8988T (cell line): ENCODE results near the gene NGEF.
A peak's percentile ranks its signal among the peaks of the same experiment; 100 is the strongest.

ENCODE experiments used
- DNase-seq: peaks from one replicate; pipeline ENCODE4 v3.0.0; 2011

NGEF gene

DNA sequence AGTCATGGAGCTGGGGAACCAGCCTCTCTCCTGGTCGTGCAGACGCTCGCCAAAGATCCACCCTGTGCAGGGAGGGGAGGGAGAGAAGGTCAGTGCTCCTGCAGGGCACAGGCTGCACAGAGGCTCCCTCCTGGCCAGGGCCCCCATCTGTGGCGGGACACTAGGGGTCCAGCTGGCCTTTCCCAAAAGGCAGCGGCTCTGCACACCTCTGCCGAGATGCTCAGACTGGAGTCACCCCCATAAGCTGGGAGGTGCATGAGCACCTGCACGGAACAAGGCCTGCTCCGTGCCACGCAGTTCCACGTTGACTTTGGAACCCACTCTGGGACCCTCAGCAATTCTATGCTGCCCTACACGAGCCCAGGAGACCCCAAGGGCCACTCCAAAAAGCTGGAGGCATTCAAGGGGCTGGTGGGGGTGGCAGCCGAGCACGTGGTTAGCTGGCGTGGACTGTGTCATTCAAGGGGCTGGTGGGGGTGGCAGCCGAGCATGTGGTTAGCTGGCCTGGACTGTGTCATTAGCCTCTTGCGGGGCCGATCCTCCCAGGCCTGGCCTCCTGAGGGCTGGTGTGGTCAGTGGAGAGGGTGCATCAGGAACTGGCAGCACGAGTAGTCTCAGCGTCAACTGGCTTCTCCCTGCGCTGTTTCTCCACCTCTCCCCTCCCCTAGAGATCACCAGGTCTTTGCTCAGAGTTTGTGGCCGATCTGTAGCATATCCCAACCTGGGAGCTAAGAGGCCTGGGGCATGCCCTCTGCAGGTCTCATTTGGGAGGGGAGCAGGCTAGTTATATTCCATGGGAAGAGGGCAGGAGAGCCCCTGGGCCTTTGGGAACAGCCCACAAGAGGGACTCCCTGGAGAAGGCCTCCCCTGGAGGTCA, 133.2 kb downstream of the NGEF start:
- peak; percentile 25 for DNase-seq

DNA sequence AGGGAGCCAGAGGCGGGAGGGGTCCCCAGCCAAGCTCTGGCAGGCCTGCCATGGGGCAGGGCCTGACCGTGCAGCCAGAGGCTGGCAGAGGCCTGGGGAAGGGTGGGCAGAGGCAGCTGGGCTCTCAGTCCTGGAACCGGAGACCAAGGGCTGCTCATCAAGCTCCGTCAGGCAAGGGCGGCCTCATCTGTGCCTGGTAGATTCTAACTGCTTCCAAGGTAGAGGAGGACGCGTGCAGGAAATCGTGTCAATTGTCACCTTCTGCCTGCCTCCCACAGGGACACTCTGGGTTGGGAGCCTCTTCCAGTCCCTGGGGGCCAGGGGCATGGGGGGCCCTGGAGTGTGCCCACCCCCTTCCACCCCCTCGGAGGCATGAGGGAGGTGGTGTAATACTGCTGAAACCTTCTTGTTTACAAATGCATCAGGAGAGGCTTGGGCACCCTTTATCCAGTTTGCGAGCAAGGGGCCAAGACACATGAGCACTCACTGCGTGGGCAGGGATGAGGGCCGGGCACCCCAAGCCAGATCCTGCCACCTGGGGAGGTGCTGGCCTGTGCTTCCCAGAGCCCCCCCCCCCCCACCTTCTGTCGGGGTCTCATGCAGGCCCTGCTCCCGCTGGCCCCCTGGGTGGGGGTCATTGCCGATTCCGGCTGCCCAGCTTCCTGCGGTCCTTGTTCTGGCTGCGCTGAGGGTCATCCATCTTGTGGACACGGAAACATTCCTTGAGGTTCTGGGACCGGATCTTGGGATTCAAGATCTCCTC, 134.0 kb downstream of the NGEF start:
- peak; percentile 18 for DNase-seq

DNA sequence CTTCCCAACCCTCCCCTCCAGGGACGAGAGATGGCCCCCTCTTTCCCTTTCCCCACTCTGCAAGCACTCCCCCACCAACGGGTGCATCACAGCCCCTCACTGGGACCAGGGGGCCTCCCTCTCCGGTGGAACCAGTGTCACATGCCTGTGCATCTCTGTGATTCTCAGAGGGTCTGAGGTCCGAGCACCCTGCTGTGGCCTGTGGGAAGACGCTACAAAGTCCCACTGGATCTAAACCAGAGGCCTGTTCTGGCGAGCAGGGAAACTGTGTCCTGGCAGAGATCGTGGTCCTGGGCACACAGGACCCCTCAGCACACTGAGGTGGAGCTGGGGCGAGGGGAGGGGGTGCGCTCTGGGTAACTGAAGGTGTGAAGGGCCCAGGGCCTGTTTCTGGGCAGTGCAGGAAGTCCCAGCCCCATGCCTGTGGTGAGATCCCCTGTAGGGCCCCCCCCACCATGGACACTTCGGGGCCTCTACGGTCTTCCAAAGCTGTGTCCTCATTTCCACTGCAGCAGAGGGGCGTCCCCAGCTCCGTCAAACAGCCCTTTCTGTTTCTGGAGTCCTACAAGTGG, 135.0 kb downstream of the NGEF start:
- DNase-seq: peak; percentile 11

DNA sequence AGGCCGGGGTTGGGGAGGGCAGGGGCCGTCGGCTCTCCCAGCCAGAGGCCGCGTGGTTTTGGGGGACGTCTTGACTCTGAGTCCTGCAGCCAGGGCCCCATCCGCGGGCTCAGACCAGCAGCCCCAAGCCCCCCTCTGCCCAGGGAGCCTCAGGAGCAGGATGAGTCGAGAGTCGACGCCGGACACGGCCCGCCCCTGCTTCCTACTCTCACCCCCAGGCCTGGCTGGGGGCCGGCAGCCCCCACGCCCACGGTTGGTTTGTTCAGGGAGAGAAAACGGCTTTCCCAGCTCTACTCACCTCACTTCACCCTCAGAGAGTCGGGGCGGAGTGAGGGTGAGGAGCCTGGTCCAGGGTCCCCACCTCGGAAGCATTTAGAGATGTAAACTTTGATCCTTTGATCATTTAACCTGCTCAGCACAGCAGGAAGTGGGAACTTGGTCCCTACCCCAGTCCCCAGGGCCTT, 136.0 kb downstream of the NGEF start:
- no peak for DNase-seq

DNA sequence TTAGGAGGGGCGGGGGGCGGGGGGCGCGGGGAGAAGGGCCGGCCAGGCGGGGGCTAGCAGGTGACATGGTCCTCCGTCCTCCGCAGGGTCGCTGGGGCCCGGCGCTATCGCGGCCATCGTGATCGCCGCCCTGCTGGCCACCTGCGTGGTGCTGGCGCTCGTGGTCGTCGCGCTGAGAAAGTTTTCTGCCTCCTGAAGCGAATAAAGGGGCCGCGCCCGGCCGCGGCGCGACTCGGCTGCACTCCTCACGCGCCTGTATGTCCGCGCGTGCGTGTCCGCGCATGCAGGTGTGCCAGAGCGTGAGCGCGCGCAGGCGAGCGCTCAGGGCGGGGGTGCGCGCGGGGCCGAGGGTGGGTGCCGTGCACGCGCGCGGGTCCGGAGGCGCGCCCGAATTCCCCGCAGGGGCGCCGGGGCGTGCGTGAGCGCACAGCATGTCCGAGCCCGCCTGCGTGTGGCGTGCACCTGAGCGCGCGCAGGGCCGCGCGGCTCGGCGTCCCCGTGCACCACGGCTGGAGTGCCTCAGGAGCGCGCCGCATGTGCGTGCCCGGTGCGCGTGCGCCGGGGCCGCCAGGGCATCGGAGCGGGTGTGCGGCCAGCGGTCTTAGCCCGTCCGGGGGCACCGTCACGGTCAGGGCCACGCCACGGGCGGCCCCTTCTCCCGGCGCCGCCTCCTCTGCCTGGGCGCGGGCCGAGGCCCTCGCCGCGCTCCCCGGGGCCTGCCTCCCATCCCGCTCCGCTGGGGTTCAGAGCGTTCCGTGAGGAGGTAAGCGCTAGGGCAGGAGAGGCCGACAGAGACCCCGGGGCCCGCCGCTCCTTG, 136.7 kb downstream of the NGEF start:
- DNase-seq: peak; percentile 86

DNA sequence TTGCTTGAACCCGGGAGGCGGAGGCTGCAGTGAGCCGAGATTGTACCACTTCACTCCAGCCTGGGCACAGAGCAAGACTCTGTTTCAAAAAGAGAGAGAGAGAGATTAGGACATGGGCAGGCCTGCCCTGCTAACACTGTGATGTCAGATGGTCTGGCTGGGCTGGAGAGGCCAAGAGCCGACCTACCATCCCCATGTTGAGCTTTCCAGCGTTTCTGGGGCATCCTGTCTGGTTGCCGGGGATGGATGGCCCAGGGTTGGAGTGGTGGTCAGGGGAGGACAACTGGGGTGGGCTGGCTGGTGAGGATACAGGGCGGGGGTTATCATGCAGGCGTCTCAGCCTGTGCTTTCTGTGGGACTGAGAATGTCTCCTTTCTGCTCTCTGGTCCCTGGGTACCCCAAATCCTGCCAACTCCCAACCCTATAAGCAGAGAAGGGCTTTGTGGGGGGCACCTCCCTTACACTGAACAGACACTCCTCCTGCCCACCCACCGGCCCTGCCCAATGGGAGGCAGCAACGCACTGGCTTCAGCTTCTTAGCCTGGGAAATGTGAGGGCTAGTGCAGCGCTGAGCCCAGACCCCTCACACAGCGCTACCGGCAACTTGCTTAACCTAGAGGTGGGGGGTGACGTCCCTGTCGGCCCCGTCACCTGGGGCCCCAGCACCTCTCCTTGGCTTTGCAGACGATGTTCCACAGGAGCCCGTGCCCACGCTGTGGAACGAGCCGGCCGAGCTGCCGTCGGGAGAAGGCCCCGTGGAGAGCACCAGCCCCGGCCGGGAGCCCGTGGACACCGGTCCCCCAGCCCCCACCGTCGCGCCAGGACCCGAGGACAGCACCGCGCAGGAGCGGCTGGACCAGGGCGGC, 137.6 kb downstream of the NGEF start:
- DNase-seq: peak; percentile 65

DNA sequence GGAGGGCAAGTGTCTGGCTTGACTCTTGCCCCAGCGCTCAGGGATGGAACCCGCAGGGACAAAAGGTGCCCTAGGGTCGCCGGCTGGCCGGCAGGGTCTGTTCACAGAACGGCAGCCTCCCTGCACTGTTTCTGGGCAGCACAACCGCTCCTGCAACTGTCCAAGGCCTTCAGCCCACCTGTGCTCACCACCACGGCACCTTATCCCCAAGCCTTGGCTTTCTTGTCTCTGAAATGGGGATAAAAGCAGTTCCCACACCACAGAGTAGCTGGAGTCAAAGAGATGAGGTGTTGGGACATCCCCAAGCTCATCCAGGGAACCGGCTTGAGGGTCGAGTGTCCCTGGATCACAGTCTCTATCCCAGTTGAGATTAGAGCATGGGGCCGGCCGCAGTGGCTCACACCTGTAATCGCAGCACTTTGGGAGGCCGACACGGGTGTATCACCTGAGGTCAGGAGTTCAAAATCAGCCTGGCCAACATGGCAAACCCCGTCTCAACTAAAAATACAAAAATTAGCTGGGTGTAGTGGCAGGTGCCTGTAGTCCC, 138.3 kb downstream of the NGEF start:
- no peak for DNase-seq

DNA sequence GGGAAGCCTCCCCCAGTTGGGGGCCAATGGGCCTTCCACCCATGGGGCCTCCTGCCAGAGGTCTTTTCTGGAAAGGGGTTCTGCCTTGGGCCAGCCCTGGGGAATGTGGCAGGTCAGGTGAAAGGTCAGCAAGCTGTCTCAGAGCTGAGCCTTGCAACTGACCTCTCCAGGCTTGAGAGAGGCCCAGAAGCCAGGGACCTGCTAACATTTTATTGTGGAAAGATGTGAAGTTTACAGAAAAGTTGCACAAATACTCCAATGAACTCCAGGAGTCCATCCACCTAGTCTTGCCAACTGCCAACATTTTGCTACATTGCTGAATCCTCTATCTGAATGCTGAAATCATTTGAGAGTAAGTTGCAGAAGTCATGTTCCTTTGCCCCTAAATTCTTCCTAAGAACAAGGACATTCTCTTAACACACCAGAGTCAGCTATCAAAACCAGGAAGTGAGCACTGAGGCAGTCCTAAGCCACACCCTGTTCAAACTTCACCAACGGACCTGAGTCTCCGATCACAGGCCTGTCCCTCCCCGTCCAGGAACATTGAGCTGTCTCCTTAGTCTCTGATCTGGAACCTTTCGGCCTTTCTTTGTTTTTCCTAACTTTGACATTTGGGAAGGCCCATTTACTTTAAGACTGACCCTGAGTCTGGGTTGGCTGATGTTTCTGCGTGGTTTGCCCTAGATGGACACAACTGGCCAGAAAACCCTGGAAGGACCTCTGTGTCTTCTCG, 139.0 kb downstream of the NGEF start:
- no peak for DNase-seq

DNA sequence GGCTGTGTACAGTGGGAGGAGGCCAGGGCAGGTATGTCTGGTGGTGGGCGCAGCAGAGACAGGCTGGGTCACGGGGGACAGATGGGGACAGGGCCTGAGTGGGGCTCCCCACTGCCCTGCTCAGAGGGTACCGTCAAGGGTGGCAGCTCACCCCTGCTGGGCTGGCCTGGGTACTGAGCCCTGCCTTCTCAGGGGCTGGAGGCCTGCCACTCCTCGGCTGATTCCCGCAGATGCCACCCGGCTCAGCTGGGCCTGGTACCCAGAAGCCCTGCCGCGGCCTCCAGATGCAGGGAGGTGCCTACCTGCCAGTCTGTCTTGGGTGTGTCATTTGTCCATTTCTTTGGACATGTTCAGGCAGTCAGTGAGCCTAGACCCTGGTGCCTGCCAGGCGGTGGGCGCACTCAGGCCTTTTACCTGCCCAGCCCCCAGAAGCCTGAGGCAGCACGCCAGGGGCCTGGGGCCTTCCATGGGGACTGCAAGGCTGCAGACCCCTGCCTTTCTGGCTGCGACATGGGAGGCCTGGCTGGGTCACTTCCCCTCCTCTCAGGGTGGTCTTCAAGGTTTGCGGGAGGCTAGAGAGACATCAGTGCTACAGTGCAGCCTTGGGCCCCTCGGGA, 139.7 kb downstream of the NGEF start:
- DNase-seq: no peak

DNA sequence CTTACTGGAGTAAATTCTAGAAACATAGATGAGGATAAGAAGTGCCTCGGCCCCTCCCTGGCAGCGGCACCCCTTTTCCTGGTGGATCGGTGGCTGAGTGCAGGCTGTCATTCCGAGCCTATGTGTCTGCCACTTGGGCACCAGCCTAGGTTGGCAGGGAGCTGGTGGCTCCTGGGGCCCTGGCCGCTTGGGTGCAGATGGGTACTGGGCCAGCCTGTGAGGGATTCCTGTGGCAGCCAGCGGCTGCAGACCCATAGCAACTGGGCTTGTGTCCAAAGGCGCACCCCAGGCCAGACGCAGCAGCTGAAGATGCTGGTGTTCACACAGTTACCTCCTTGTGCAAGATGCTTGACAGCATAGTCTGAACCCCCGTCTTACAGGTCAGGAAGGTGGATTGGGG, 140.2 kb downstream of the NGEF start:
- DNase-seq: no peak

DNA sequence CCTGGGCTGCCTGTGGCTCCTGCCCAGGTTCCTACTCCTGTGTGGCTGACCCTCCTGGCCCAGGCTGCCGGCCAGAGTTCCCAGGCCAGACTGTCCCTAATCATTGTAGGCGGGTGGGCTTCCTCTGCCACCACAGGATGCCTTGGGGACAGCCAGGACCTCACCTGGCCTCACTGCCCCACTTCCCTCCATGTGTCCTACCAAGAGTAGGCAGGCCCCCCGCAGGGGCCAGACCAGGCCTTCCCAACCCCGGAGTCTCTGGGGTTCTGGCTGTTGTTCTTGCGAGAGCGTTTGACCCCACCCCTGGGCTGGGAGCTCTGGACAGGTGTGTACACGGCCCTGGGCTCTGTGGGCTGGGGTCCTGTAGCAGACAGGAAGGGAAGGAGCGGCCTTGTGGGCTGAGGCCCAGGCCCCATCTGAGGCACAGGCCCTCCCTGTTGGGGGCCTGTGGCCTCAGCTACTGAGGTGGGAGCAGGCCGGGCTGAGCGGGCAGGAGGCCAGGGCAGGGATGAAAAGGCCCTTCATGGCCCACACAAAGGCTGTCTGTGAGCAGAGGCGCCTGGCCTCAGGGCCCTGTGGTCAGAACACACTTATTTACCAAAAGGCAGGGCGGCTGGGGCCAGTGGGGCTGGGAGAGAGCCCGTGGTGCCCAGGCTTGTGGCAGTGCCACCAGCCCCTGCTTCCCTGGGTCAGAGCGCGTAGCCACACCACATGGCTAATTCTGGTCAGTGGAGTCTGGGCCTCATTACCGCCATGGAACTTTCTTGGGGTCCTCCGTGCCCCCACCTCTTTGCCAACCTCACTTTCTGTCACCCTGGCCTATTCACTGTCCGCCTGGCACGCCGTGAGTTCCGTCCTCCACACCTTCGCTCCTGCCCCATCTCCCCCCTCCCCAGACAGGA, 141.0 kb downstream of the NGEF start:
- no peak for DNase-seq

DNA sequence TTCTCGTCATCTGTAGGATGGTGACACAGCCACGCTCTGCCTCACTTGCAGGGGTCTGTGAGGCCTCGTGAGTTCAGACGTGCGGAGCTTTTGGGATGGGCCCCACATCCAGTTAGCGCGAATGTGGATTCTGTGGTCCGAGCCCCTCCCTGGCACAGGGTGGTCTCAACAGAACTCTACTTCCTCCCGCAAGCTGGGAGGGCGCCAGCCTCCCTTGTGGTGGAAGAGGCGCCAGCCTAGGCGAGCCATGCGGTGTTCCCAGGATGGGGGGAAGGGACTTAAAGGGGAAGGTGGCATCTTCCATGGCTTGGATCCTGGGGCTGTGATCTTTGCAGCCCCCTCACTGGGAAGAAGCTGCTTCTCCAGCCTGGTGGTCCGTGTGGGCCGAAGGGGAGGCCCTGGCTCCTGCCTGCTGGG, 141.6 kb downstream of the NGEF start:
- DNase-seq: no peak

DNA sequence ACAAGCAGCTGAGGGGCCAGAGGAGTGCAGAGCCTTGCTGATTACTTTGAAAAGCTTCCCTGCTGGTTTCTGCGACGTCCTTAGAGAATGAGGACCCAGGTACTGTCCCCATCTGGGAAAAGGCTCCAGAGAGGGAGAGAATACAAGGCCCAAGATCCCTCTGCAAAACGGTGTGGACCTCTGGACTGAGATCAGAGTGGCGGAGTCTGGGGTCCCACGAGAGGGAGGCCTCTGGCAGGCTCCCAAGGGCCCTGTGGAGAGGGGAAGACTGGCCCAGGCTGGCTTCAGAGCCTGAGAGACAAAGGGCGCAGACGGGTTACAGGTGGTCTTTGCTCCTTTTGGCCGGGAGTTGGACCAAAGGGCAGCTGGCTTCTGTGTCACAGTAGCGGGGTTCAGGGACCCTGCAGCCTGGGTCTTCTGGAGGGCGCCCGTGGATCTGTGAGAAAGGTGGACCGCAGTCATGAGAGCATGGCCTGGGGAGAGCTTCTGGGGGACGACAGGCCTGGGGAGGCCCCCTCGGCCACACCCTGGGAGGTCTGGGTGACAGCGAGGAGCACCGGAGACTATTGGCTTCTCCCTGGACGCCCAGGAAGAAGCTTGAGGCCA, 142.2 kb downstream of the NGEF start:
- no peak for DNase-seq

DNA sequence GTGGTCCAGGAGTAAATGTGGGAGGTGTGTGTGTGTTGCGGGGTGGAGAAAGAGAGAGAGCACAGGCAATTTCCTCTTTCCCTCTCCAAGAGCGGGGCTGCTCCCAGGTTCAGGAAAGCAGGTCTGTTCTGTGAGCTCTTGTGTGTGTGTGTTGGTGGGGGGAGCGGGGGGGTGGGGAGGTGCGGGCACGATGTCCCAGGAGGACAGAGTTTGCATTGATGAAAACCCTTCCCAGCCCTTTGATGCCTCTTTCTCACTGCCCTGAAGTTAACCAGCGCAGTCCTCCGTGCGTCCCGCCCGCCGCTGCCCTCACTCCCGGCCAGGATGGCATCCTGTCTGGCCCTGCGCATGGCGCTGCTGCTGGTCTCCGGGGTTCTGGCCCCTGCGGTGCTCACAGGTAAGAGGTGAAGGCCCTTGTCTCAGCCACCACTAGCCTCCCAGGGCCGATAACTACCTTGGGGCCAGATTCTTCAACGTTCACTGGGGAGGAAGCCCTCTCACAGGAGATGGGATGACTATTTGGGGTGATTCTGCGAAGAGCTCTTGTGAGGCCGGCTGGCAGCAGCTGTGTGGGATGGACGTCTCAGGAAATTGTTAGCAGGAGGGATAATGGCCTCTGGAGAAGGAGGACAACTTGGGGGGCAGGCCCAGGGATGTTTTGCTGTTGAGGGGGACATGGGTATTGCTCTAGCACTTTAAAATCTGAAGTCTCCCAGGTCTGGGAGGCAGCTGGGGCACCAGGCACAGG, 142.9 kb downstream of the NGEF start, which contains the start of gene SNORC:
Gene SNORC, plus strand, starts transcription at position 247 of the 748 bp plus-strand sequence. Its CDS starts 78 bp downstream, at position 325.
- DNase-seq: no peak

DNA sequence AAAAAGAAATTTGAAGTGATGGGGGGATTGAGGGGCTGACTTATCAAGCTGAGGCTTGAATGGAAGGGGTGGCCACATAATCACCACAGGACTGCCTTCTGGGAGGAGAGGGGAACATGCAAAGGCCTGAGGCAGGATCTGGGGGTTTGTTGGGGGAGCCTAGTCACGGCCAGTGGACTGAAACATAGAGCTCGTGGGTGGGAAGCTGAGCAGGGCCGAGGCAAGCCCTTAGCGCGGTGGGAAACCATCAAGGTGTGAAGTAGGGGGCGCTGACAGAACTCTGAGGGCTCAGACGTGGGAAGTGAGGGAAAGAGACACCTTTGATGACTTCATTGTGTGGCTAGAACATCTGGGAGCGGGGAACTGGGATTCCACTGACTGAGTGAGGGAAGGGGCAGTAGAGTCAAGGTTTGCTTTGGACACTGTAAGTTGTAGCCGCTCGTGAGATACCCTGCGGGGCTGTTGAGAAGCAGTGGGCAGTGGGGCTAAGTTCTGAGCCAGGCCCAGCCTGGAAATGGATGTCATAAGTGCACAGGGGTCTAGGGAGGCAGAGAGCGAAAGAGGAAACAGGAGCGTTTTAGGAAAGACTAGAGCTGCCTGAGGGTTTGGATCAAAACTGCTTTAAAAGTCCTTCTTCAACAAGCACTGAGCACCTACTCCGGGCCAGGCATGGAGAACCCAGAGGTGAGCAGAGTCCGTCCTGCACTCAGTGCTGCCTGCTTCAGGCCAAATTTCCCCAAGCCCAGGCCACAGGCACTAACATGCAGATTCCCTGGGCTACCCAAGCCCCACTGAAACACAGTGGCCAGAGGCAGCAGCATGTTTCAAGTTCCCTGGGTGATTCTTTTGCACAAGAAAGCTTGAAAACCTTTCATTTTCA, 143.7 kb downstream of the NGEF start:
- DNase-seq: no peak

DNA sequence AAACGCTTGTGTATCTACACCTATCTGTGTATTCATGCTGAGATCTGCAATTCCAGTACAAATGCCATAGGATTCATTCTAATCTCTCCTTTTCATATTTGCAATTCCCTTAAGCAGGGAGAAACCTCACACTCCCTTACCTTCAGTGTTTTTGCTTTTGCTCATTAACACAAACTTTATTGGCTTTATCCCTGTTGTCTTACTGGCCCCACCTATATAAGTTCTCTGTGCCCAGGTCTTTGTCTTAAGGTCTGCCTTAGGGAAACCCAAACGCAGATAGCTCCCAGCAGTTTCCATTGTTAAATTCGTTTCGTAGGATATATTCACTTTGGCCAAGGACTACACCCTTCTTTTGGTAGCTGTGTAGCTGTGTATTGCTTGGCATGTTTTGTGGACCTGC, 147.0 kb downstream of the NGEF start:
- no peak for DNase-seq

DNA sequence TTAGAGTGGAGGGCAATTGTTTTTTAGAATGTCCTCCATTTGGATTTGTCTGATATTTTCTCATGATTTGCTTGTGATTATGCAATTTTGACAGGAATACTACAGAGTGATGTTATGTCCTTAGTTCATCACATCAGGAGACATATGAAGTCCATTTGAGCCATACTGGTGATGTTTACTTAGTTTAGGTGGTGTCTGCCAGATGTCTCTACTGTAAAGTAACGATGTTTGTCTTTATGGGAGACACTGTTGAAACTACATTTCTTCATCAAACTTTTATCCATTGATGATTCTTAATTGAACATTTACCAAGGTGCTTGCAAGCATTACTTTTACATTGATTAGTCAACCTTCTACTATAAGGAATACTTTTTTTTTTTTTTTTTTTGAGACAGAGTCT, 147.9 kb downstream of the NGEF start:
- DNase-seq: no peak
